Measurements from ENCODE around the gene CNTNAP5.
"Not testable (repeated sequence)": the region's sequence is repeated elsewhere in the genome, so short reads cannot be mapped to it uniquely, and the experiment has no call there.

The CNTNAP5 gene

GRCh38 chr2:124353656-124354055, 328.6 kb downstream of the CNTNAP5 start:
- no peak overlapping the region for H3K4me3 ChIP-seq (ENCODE audit: low read depth, low read length)
- in situ Hi-C loops (cut with HindIII; ENCODE audit: low sequenced_read_pairs), result no loop called here
- TF ChIP-seq CTCF (IDR thresholded peaks at IDR 0.05; ENCODE audit: low read depth, low read length, missing control alignments), result no peak
- no peak for DNase-seq (ENCODE audit: low read depth)

GRCh38 chr2:124354466-124354865, 329.4 kb downstream of the CNTNAP5 start:
- DNase-seq (ENCODE audit: low read depth), result no peak
- H3K4me3 ChIP-seq (ENCODE audit: low read depth, low read length), result no peak overlapping the region
- no peak for TF ChIP-seq CTCF (IDR thresholded peaks at IDR 0.05; ENCODE audit: low read depth, low read length, missing control alignments)
- in situ Hi-C loops (cut with HindIII; ENCODE audit: low sequenced_read_pairs), result no loop called here

- DNase-seq (ENCODE audit: low read depth); in situ Hi-C loops (cut with HindIII; ENCODE audit: low sequenced_read_pairs); H3K4me3 ChIP-seq (ENCODE audit: low read depth, low read length): not testable (repeated sequence)
Observed at GRCh38 chr2:124361966-124362365, 336.9 kb downstream of the CNTNAP5 start.

GRCh38 chr2:124369181-124369580, 344.1 kb downstream of the CNTNAP5 start:
- no peak for DNase-seq (ENCODE audit: low read depth)
- no peak overlapping the region for H3K4me3 ChIP-seq (ENCODE audit: low read depth, low read length)
- in situ Hi-C loops (cut with HindIII; ENCODE audit: low sequenced_read_pairs), result no loop called here
- no peak for TF ChIP-seq CTCF (IDR thresholded peaks at IDR 0.05; ENCODE audit: low read depth, low read length, missing control alignments)

- in situ Hi-C loops (cut with HindIII; ENCODE audit: low sequenced_read_pairs), result no loop called here
- no peak for DNase-seq (ENCODE audit: low read depth)
- no peak overlapping the region for H3K4me3 ChIP-seq (ENCODE audit: low read depth, low read length)
- no peak for TF ChIP-seq CTCF (IDR thresholded peaks at IDR 0.05; ENCODE audit: low read depth, low read length, missing control alignments)
Observed at GRCh38 chr2:124380221-124380749, 355.2 kb downstream of the CNTNAP5 start.

GRCh38 chr2:124382067-124382618, 357.1 kb downstream of the CNTNAP5 start:
- in situ Hi-C loops (cut with HindIII; ENCODE audit: low sequenced_read_pairs), result no loop called here
- H3K4me3 ChIP-seq (ENCODE audit: low read depth, low read length), result no peak overlapping the region
- no peak for TF ChIP-seq CTCF (IDR thresholded peaks at IDR 0.05; ENCODE audit: low read depth, low read length, missing control alignments)
- no peak for DNase-seq (ENCODE audit: low read depth)

GRCh38 chr2:124395961-124396360, 370.9 kb downstream of the CNTNAP5 start:
- H3K4me3 ChIP-seq (ENCODE audit: low read depth, low read length), result no peak overlapping the region
- in situ Hi-C loops (cut with HindIII; ENCODE audit: low sequenced_read_pairs), result no loop called here
- no peak for DNase-seq (ENCODE audit: low read depth)
- no peak for TF ChIP-seq CTCF (IDR thresholded peaks at IDR 0.05; ENCODE audit: low read depth, low read length, missing control alignments)
